ENCODE results near the gene CDH13.

CDH13 gene

GRCh38 chr16:82605863-82606620 is 20.7 kb upstream of the CDH13 start:
- Mint-ChIP-seq H3K36me3 (ENCODE audit: low read depth) (no peaks in the 10 kb centered on the region), H3K4me3 (no peak overlapping the region), H3K4me1 (ENCODE audit: low read depth) (no peaks in the 10 kb centered on the region), H3K9me3 (no peaks in the 10 kb centered on the region), H3K27me3 (ENCODE audit: low read depth) (no peaks in the 10 kb centered on the region), H3K27ac (no peak overlapping the region)

- Mint-ChIP-seq H3K36me3 (ENCODE audit: low read depth) (no peaks in the 10 kb centered on the region), H3K27me3 (ENCODE audit: low read depth) (peaks cover 3% of the 10 kb centered on the region), H3K4me1 (ENCODE audit: low read depth) (no peaks in the 10 kb centered on the region), H3K4me3 (no peak overlapping the region), H3K27ac (no peak overlapping the region), H3K9me3 (no peaks in the 10 kb centered on the region)
These were observed 17.6 kb upstream of the CDH13 start for GRCh38 chr16:82609140-82609539.

- H3K27ac Mint-ChIP-seq = no peak overlapping the region
- no peaks in the 10 kb centered on the region for H3K36me3 Mint-ChIP-seq (ENCODE audit: low read depth)
- H3K9me3 Mint-ChIP-seq = no peaks in the 10 kb centered on the region
- peaks cover 3% of the 10 kb centered on the region for H3K27me3 Mint-ChIP-seq (ENCODE audit: low read depth)
- no peaks in the 10 kb centered on the region for H3K4me1 Mint-ChIP-seq (ENCODE audit: low read depth)
- no peak overlapping the region for H3K4me3 Mint-ChIP-seq
These were observed 14.5 kb upstream of the CDH13 start for GRCh38 chr16:82612263-82612662.

GRCh38 chr16:82616356-82616755 is 10.4 kb upstream of the CDH13 start:
- H3K27ac Mint-ChIP-seq = no peak overlapping the region
- H3K4me3 Mint-ChIP-seq = no peak overlapping the region
- H3K4me1 Mint-ChIP-seq (ENCODE audit: low read depth) = no peaks in the 10 kb centered on the region
- no peaks in the 10 kb centered on the region for H3K36me3 Mint-ChIP-seq (ENCODE audit: low read depth)
- H3K9me3 Mint-ChIP-seq = no peaks in the 10 kb centered on the region
- peaks cover 12% of the 10 kb centered on the region for H3K27me3 Mint-ChIP-seq (ENCODE audit: low read depth)

GRCh38 chr16:82621781-82622180 is 5.0 kb upstream of the CDH13 start:
- Mint-ChIP-seq H3K9me3 (no peaks in the 10 kb centered on the region), H3K4me1 (ENCODE audit: low read depth) (no peaks in the 10 kb centered on the region), H3K36me3 (ENCODE audit: low read depth) (no peaks in the 10 kb centered on the region), H3K27me3 (ENCODE audit: low read depth) (peaks cover 40% of the 10 kb centered on the region), H3K4me3 (no peak overlapping the region), H3K27ac (no peak overlapping the region)

- Mint-ChIP-seq H3K36me3 (ENCODE audit: low read depth) (no peaks in the 10 kb centered on the region), H3K9me3 (no peaks in the 10 kb centered on the region), H3K27me3 (ENCODE audit: low read depth) (peaks cover 52% of the 10 kb centered on the region), H3K4me1 (ENCODE audit: low read depth) (no peaks in the 10 kb centered on the region), H3K27ac (no peak overlapping the region), H3K4me3 (no peak overlapping the region)
These were observed 3.5 kb upstream of the CDH13 start for GRCh38 chr16:82623241-82623640.

- no peaks in the 10 kb centered on the region for H3K36me3 Mint-ChIP-seq (ENCODE audit: low read depth)
- no peak overlapping the region for H3K4me3 Mint-ChIP-seq
- H3K27me3 Mint-ChIP-seq (ENCODE audit: low read depth) = peaks cover 68% of the 10 kb centered on the region
- H3K9me3 Mint-ChIP-seq = no peaks in the 10 kb centered on the region
- no peaks in the 10 kb centered on the region for H3K4me1 Mint-ChIP-seq (ENCODE audit: low read depth)
- no peak overlapping the region for H3K27ac Mint-ChIP-seq
These were observed 1.5 kb upstream of the CDH13 start for GRCh38 chr16:82625066-82625968.

GRCh38 chr16:82628088-82628423 is 1.3 kb downstream of the CDH13 start:
- H3K27ac Mint-ChIP-seq = no peak overlapping the region
- H3K27me3 Mint-ChIP-seq (ENCODE audit: low read depth) = peaks cover 78% of the 10 kb centered on the region
- no peaks in the 10 kb centered on the region for H3K36me3 Mint-ChIP-seq (ENCODE audit: low read depth)
- no peaks in the 10 kb centered on the region for H3K4me1 Mint-ChIP-seq (ENCODE audit: low read depth)
- H3K4me3 Mint-ChIP-seq = no peak overlapping the region
- no peaks in the 10 kb centered on the region for H3K9me3 Mint-ChIP-seq

GRCh38 chr16:82628711-82629110 is 1.9 kb downstream of the CDH13 start:
- H3K36me3 Mint-ChIP-seq (ENCODE audit: low read depth) = no peaks in the 10 kb centered on the region
- no peaks in the 10 kb centered on the region for H3K4me1 Mint-ChIP-seq (ENCODE audit: low read depth)
- H3K27ac Mint-ChIP-seq = no peak overlapping the region
- no peak overlapping the region for H3K4me3 Mint-ChIP-seq
- H3K27me3 Mint-ChIP-seq (ENCODE audit: low read depth) = peaks cover 76% of the 10 kb centered on the region
- no peaks in the 10 kb centered on the region for H3K9me3 Mint-ChIP-seq

- Mint-ChIP-seq H3K27me3 (ENCODE audit: low read depth) (peaks cover 69% of the 10 kb centered on the region), H3K4me1 (ENCODE audit: low read depth) (no peaks in the 10 kb centered on the region), H3K4me3 (no peak overlapping the region), H3K27ac (no peak overlapping the region), H3K9me3 (no peaks in the 10 kb centered on the region), H3K36me3 (ENCODE audit: low read depth) (no peaks in the 10 kb centered on the region)
These were observed 2.8 kb downstream of the CDH13 start for GRCh38 chr16:82629441-82630027.

- no peaks in the 10 kb centered on the region for H3K36me3 Mint-ChIP-seq (ENCODE audit: low read depth)
These were observed 3.5 kb downstream of the CDH13 start for GRCh38 chr16:82630219-82630618.

GRCh38 chr16:82630688-82631087 is 3.9 kb downstream of the CDH13 start:
- Mint-ChIP-seq H3K4me3 (no peak overlapping the region), H3K27ac (no peak overlapping the region), H3K9me3 (no peaks in the 10 kb centered on the region), H3K4me1 (ENCODE audit: low read depth) (peaks cover 8% of the 10 kb centered on the region), H3K27me3 (ENCODE audit: low read depth) (peaks cover 57% of the 10 kb centered on the region), H3K36me3 (ENCODE audit: low read depth) (no peaks in the 10 kb centered on the region)

More at GRCh38 chr16:82630219-82630618, 3.5 kb downstream of the CDH13 start:
- H3K27me3 Mint-ChIP-seq (ENCODE audit: low read depth) = peaks cover 62% of the 10 kb centered on the region
- H3K27ac Mint-ChIP-seq = no peak overlapping the region
- H3K4me3 Mint-ChIP-seq = no peak overlapping the region
- no peaks in the 10 kb centered on the region for H3K9me3 Mint-ChIP-seq
- H3K4me1 Mint-ChIP-seq (ENCODE audit: low read depth) = peaks cover 5% of the 10 kb centered on the region

- H3K9me3 Mint-ChIP-seq = no peaks in the 10 kb centered on the region
- H3K4me3 Mint-ChIP-seq = no peak overlapping the region
- H3K27ac Mint-ChIP-seq = no peak overlapping the region
- H3K36me3 Mint-ChIP-seq (ENCODE audit: low read depth) = no peaks in the 10 kb centered on the region
- H3K27me3 Mint-ChIP-seq (ENCODE audit: low read depth) = peaks cover 44% of the 10 kb centered on the region
- peaks cover 8% of the 10 kb centered on the region for H3K4me1 Mint-ChIP-seq (ENCODE audit: low read depth)
These were observed 5.2 kb downstream of the CDH13 start for GRCh38 chr16:82631701-82632685.
